Upper lobe of right lung (tissue), 1 donor: Measurements from ENCODE around the gene TRIP13. TPM values are rescaled to one million over a fixed set of nuclear protein-coding genes. Genes with fewer than 3 reads are reported as not detected.
A peak's percentile ranks its signal among the peaks of the same experiment; 100 is the strongest.
"Not testable (repeated sequence)": the region's sequence is repeated elsewhere in the genome, so short reads cannot be mapped to it uniquely, and the experiment has no call there.

ENCODE experiments used
- ATAC-seq: fragments of 200-7000 bp; cut with Tn5 transposase; one replicate; pipeline ENCODE4 v1.9.1; 2020; ENCODE audit warnings: mild to moderate bottlenecking, moderate library complexity
- DNase-seq: peaks from one replicate; pipeline ENCODE4 v3.0.0-alpha.2; 2020
- H3K27ac ChIP-seq: fragments of 200-600 bp; one replicate; pipeline ENCODE4 v1.8.0; 2022
- H3K27me3 ChIP-seq: fragments of 200-600 bp; one replicate; pipeline ENCODE4 v1.8.0; 2022; ENCODE audit warnings: mild to moderate bottlenecking
- H3K36me3 ChIP-seq: fragments of 200-600 bp; one replicate; pipeline ENCODE4 v1.8.0; 2022
- H3K4me1 ChIP-seq: fragments of 200-600 bp; one replicate; pipeline ENCODE4 v1.8.0; 2022
- H3K4me3 ChIP-seq: fragments of 200-600 bp; one replicate; pipeline ENCODE4 v1.8.0; 2022; ENCODE audit warnings: mild to moderate bottlenecking
- H3K9me3 ChIP-seq: fragments of 200-600 bp; one replicate; pipeline ENCODE4 v1.8.0; 2022
- CTCF ChIP-seq: fragments of 200-600 bp; IDR thresholded peaks from one replicate; pipeline ENCODE4 v1.8.0; 2022; ENCODE audit warnings: antibody characterized with exemption
- intact Hi-C: fragments of 100-400 bp; cut with DNase I; formaldehyde crosslinking; loops from one replicate; pipeline ENCODE4 v1.11.0; 2022
- total RNA-seq: library from RNA; stranded (reverse); fragmentation: NEBNext Ultra II Directional; extraction: Animal tissue kit (Norgen Biotek cat#: 25700); gene quantifications from one replicate; pipeline ENCODE4 v1.2.1, GENCODE V29; 2021
- donor health status: DM: no; HTN: yes; CAD: no; lungs with severe emphysema.

TRIP13 gene
- total RNA-seq, 1 donor from 2014 or later = 0.81 TPM

DNA sequence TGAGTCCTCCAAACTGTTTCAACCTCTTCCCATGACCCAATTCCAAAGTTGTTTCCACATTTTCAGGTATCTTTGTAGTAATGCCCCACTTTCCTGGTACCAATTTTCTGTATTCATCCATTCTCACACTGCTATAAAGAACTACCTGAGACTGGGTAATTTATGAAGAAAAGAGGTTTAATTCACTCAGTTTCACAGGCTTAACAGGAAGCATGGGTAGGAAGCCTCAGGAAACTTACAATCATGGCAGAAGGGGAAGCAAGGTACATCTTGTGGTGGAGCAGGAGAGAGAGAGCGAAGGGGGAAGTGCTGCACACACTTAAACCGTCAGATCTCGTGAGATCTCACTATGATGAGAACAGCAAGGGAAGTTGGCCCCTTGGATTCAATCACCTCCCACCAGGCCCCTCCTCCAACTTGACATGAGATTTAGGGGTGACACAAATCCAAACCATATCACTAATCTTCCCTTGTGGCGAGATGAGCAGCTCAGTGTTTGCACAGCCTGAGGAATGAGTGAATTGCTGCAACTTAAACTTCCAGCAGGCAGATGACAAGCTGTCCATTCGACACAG lies 42.9 kb downstream of the TRIP13 start:
- Histone ChIP-seq H3K4me1 (peaks cover 7% of the 10 kb centered on the region), H3K27me3 (no peaks in the 10 kb centered on the region), H3K9me3 (no peaks in the 10 kb centered on the region), H3K36me3 (no peaks in the 10 kb centered on the region), H3K4me3 (no peak overlapping the region), H3K27ac (no peak overlapping the region)
- no peak for DNase-seq
- no peak for ATAC-seq
- TF ChIP-seq CTCF = no peak
- intact Hi-C loops = no loop called here

GRCh38 chr5:936149-937144 lies 43.8 kb downstream of the TRIP13 start:
- Histone ChIP-seq H3K4me1 (peaks cover 7% of the 10 kb centered on the region), H3K36me3 (no peaks in the 10 kb centered on the region), H3K9me3 (no peaks in the 10 kb centered on the region), H3K4me3 (no peak overlapping the region), H3K27ac (no peak overlapping the region), H3K27me3 (no peaks in the 10 kb centered on the region)
- intact Hi-C loops = no loop called here
- no peak for ATAC-seq
- no peak for TF ChIP-seq CTCF
- peak; percentile 46 for DNase-seq

- Histone ChIP-seq H3K4me3 (no peak overlapping the region), H3K9me3 (no peaks in the 10 kb centered on the region), H3K36me3 (no peaks in the 10 kb centered on the region), H3K4me1 (peaks cover 7% of the 10 kb centered on the region), H3K27me3 (no peaks in the 10 kb centered on the region), H3K27ac (no peak overlapping the region)
- DNase-seq (peak; percentile 49), ATAC-seq (no peak)
- TF ChIP-seq CTCF = no peak
- intact Hi-C loops = no loop called here
Measured at GRCh38 chr5:937151-937924, 44.7 kb downstream of the TRIP13 start.

DNA sequence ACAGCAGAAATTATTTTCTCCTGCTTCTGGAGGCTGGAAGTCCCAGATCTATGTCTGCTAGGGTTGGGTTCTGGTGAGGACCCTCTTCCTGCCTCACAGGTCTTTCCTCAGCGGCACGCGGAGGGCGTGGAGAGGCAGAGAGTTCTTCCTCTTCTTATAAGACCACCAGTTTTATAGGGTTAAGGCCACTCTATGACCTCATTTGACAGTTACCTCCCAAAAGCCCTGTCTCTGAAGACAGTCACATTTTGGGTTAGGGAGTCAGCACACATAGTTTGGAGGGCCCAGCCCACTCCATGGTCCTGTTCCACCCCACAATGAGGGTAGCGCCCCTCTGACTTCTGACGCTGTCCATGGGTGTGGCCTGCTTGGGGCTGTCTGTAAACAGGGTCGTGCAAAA lies 46.7 kb downstream of the TRIP13 start:
- H3K27ac ChIP-seq = no peak overlapping the region
- H3K9me3 ChIP-seq = no peaks in the 10 kb centered on the region
- no peak for TF ChIP-seq CTCF
- H3K4me1 ChIP-seq = no peaks in the 10 kb centered on the region
- H3K27me3 ChIP-seq = no peaks in the 10 kb centered on the region
- DNase-seq = no peak
- ATAC-seq = no peak
- H3K4me3 ChIP-seq = no peak overlapping the region
- no peaks in the 10 kb centered on the region for H3K36me3 ChIP-seq
- intact Hi-C loops = no loop called here

- H3K4me1 ChIP-seq, intact Hi-C loops, ATAC-seq, H3K27me3 ChIP-seq, H3K36me3 ChIP-seq, H3K4me3 ChIP-seq, H3K9me3 ChIP-seq, DNase-seq, H3K27ac ChIP-seq: not testable (repeated sequence)
Measured at GRCh38 chr5:940741-941140, 48.1 kb downstream of the TRIP13 start.
